HG03558 (cell line): ENCODE data around the gene G6PC1.
"Not testable (repeated sequence)": the region's sequence is repeated elsewhere in the genome, so short reads cannot be mapped to it uniquely, and the experiment has no call there.

ENCODE experiments used
- ATAC-seq: cut with Tn5 transposase; IDR thresholded peaks from one replicate; pipeline ENCODE4 v1.9.1; 2021; ENCODE audit warnings: moderate number of reproducible peaks; ENCODE audit not compliant: unreplicated experiment; ENCODE audit errors: extremely low read depth

G6PC1 gene

DNA sequence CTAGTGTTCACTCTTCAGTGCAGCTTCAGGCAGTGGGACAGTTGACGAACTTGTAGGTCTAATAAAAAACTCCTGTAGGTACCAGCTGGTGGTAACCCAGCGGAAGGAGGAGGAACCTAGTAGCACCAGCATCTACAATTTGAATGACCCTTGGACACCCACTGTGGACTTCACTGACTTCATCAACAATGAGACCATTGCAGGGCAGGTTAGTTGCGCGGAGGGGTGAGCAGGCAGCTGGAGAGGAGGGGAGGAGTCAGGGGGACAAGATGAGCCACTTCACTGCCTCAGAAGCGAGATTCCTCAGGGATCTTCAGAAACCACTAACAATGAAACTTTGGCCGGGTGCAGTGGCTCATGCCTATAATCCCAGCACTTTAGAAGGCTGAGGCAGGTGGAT, 27.3 kb upstream of the G6PC1 start:
- ATAC-seq = no peak

- not testable (repeated sequence) for ATAC-seq
These were observed 26.5 kb upstream of the G6PC1 start for GRCh38 chr17:42873932-42874695.

DNA sequence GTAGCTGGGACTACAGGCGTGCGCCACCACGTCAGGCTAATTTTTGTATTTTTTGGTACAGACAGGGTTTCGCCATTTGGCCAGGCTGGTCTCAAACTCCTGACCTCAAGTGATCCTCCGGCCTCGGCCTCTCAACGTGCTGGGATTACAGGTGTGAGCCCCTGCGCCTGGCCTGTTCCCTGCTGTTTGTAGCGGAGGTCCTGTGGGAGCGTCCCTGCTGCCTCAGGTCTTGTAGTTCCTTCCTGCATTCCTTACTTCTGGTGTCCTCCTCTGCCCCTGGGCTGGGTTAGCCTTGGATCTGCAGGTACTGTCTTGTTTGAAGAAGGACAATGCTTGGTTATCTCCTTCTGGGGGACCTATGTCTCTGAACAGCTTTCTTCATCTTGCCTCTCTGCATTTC, 23.6 kb upstream of the G6PC1 start:
- no peak for ATAC-seq

DNA sequence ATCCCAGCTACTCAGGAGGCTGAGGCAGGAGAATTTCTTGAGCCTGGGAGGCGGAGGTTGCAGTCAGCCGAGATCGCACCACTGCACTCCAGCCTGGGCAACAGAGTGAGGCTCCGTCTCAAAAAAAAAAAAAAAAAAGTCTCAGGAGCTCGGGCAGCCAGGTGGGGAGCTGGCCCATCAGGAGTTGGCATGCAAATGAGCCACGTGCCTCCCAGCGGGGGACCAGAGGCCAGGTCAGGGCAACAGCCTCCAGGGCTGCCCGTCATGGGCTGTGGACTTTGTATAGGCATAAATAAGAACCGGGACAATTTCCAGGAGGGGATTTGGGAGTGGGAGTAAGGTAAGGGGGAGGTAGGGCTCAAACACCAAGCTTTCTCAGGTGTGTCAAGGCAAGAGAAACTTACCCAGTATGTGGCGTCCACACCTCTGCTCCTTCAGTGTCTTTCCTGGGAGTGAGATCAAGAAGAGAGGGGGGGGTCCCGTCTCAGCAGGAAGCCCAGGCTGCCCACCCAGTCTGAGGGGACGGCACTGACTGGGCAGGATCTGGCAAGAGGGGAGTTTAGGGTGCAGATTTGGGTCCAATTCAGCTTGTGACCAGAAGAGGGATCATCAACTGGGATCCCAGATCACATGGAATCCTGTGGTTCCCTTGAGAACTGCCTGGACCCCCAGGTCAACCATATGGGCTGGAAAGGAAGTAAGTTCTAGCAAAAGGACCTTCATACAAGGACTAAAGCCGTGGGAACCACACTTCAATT, 22.3 kb upstream of the G6PC1 start:
- no peak for ATAC-seq

DNA sequence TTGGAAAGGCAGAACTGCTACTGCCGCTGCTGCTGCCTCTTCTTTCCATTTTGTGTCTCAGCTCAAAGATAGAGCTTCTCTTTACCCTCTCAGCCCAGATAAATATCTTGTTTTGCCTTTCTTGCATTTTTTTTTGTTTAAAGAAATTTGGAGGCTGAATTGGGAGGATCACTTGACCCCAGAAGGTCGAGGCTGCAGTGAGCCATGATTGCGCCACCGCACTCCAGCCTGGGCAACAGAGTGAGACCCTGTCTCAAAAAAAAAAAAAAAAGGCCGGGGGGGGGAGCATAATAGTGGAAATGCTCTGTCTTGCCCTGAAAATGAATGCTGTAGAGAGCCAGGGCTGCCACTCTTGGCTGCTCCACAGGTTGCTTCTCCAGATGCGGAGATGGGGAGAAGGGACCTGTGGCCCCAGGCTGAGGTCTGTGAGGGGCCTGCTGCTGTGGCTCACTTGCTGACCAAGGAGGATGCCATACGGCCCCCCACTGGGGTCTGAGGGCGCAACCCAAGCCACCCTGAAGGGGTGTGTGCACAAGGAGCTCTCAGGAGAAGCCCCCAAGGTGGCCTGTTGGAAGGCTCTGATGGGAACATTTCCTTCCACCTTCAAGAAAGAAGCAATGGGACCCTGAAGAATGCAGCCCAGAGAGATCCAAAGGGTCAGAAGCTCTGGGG, 21.5 kb upstream of the G6PC1 start:
- no peak for ATAC-seq

- ATAC-seq = no peak
These were observed 21.0 kb upstream of the G6PC1 start for GRCh38 chr17:42879596-42879985.

DNA sequence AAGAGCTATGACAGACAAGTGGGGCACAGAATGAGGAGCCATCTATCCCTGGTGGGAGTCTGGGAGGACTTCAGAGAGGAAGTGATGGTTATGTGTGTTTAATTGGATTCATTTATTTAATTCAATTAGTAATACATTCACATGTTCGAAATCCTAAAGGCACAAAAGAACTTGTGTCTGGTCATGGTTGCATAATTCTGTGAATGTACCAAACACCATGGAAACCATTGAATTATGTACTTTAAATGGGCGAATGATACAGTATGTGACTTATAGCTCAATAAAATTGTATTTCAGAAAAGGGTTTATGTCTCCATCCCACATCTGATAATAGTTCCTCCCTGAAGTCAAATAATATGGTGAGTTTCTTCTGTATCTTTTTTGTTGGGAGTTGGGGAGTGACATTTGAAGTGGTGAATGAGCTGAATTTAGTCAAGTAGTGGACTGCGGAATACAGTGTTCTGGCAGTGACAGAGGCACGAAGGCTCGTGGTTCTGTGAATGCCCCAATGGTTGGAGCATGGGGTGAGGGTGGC, 19.8 kb upstream of the G6PC1 start:
- no peak for ATAC-seq

- not testable (repeated sequence) for ATAC-seq
These were observed 18.9 kb upstream of the G6PC1 start for GRCh38 chr17:42881706-42882105.

GRCh38 chr17:42882166-42882565, 18.4 kb upstream of the G6PC1 start:
- ATAC-seq = no peak

DNA sequence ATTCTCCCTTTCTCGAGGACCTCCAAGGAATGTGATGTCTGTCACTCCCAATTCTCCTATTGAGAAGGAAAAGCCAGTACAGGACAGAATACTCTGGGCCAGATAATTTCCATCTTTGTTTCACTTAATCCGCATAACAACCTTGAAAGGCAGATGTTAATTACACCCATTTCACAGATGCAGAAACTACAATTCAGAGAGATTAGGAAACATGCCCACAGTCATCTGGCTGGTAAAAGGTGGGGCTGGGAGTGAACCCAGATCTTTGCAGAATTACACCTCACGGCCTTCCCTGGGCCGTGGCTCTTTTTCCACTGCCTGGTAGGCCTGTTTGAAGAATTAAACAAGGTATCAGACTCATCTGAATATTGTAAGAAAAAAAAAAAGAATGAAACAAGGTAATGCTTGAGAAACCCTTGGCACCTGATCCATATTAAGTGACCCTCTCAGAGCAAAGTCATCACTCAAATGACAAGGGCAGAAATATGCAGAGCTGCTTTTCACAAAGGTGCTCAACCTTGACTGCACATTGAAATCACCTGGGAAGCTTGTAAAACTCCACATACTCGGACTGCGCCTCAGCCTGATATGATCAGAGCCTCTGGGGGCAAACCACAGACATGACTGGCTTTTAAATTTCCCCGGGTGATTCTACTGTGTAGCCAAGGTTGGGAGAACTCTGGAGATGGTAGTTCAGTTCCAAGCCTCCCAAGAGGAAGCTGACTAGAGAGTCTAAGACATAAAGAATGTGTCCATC, 16.6 kb upstream of the G6PC1 start:
- no peak for ATAC-seq

DNA sequence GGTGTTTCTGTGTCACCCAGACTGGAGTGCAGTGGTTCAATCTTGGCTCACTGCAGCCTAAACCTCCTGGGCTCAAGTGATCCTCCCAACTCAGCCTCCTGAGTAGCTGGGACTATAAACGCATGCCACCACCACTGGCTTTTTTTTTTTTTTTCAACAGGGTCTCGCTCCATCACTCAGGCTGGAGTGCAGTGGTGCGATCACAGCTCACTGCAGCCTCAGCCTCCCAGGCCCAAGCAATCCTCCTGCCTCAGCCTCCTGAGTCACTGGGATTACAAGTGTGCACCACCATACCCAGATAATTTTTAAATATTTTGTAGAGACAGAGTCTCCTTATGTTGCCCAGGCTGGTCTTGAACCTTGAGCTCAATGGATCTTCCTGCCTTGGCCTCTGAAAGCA, 14.8 kb upstream of the G6PC1 start:
- not testable (repeated sequence) for ATAC-seq

GRCh38 chr17:42886283-42887176, 14.1 kb upstream of the G6PC1 start:
- no peak for ATAC-seq

DNA sequence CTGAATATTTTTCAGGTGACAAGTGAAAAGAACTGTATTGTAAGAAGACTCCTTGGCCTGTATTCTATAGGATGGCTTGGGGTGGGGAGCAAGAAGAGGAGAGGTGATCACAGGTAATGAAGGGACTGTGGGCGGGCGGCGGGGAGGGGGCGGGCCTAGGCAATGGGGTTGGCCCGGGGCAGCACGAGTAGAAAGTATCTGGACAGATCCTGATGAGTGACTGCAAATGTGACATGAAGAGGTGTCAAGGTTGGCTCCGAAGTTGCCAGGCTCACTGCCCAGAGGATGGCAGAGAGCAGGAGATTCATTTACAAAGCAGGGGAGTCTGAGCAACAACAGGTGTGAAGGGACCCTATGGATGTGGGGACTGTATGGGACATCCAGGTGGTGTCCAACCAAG, 10.8 kb upstream of the G6PC1 start:
- ATAC-seq = no peak

DNA sequence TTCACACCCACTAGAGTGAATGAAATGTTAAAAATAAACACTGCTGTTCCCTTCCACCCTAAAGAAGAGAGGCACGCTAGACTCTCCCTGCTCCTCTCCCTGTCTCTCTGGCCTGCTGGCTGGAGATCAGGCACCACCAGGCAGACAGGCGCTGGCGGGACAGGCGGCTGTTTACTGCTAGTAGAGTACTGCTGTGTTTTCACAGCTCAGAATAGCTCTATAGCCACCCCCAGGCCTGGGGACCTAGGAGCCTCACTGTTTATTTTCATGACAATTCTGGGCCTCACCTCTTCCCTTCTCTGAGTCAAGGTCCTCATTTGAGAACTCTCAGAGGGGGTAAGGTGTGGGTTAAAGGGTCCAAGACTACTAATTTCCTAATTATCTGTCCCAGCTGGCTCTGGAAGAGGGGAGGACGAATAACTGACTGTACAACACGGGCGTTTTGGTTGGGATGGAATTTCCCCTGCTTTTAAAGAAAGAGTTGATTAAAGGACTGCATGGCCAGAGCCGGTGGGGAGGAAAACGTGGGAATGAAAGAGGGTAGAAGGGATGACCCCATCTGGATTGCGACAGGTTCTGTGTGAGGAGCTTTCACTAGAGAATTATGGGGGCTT, 9.0 kb upstream of the G6PC1 start:
- ATAC-seq = no peak

- ATAC-seq = no peak
These were observed 7.2 kb upstream of the G6PC1 start for GRCh38 chr17:42893359-42893758.

GRCh38 chr17:42894283-42895184, 6.1 kb upstream of the G6PC1 start:
- ATAC-seq = no peak

GRCh38 chr17:42895185-42895555, 5.4 kb upstream of the G6PC1 start:
- ATAC-seq = no peak
